HCT116 (cell line): ENCODE results near the gene GRK6. TPM values are rescaled to one million over a fixed set of nuclear protein-coding genes. Genes with fewer than 3 reads are reported as not detected.

Experiments used
- ATAC-seq: fragments of 200-7000 bp; cut with Tn5 transposase; 2 replicates; pipeline ENCODE4 v1.9.1; 2020; ENCODE audit warnings: mild to moderate bottlenecking, moderate library complexity
- BruUV-seq: library from RNA; stranded (reverse); fragments of 400-500 nt; replicated peaks from 2 replicates; lab custom pipeline; 2021; lab: Mats Ljungman, UMichigan
- CTCF ChIA-PET: fragments of 300-600 bp; sonication (Branson Sonifier 250); formaldehyde crosslinking; loops from one replicate; lab custom pipeline; 2021; ENCODE audit warnings: antibody characterized with exemption; lab: Charles Lee
- POLR2A ChIA-PET: fragments of 300-600, 350-600 bp; sonication (Branson Sonifier 250); formaldehyde crosslinking; loops from one replicate; lab custom pipeline; 2021; ENCODE audit warnings: antibody characterized with exemption; lab: Charles Lee
- RAD21 ChIA-PET, 2 experiments: fragments of 300-600 bp; sonication (Branson Sonifier 250); formaldehyde crosslinking; loops; one replicate each; lab custom pipeline; 2023; ENCODE audit warnings: low total read pairs in 2 of 2; ENCODE audit not compliant: uncharacterized antibody in 2 of 2, unreplicated experiment in 2 of 2, low non-redundant PET in 1 of 2; lab: Charles Lee
- DNase-seq: peaks from one replicate; pipeline ENCODE4 v3.0.0-alpha.2; 2010; ENCODE audit warnings: low read depth, low spot score
- H2AFZ ChIP-seq: fragments of 200-600 bp; shearing (Covaris generic), sonication (generic); 2 replicates; pipeline ENCODE4 v1.6.1; 2017; ENCODE audit warnings: low read depth, mixed run types, mixed read lengths, antibody characterized with exemption, low read length; ENCODE audit not compliant: poor library complexity, severe bottlenecking
- H3K27ac ChIP-seq: 2 replicates; pipeline ENCODE4 v1.5.1; 2012; ENCODE audit warnings: low read depth, low read length
- H3K27me3 ChIP-seq: fragments of 200-600 bp; sonication (generic); 2 replicates; pipeline ENCODE4 v1.6.1; 2016; ENCODE audit warnings: mixed run types, low read length, mixed read lengths; ENCODE audit not compliant: insufficient read depth
- H3K36me3 ChIP-seq, 2 experiments: fragments of 200-500 bp in 1 of 2; fragments of 200-600 bp in 1 of 2; sonication (Bioruptor generic) in 1 of 2; sonication (generic) in 1 of 2; 2 replicates each; pipeline versions ENCODE4 v1.5.1 to v1.6.1; 2014 to 2016; ENCODE audit warnings: low read length in 2 of 2, inconsistent platforms in 1 of 2, mixed read lengths in 1 of 2, mixed run types in 1 of 2; ENCODE audit not compliant: insufficient read depth in 2 of 2, control insufficient read depth in 1 of 2
- H3K4me1 ChIP-seq, 2 experiments: fragments of 200-600 bp in 1 of 2; sonication (generic) in 1 of 2; 2 replicates each; pipeline versions ENCODE4 v1.5.1 to v1.6.1; 2012 to 2017; ENCODE audit warnings: low read length in 2 of 2, inconsistent platforms in 1 of 2, mild to moderate bottlenecking in 1 of 2, mixed read lengths in 1 of 2, mixed run types in 1 of 2, moderate library complexity in 1 of 2; ENCODE audit not compliant: insufficient read depth in 2 of 2, control insufficient read depth in 1 of 2
- H3K4me2 ChIP-seq: fragments of 200-600 bp; sonication (generic); 2 replicates; pipeline ENCODE4 v1.6.1; 2017; ENCODE audit warnings: mixed run types, low read length, mixed read lengths
- H3K4me3 ChIP-seq, 2 experiments: fragments of 200-600 bp in 1 of 2; sonication (generic) in 1 of 2; replicated peaks in 1 of 2; 2 replicates each; pipeline ENCODE4 v1.5.1; 2011 to 2016; ENCODE audit warnings: low read length in 2 of 2, control low read depth in 1 of 2, low read depth in 1 of 2, mild to moderate bottlenecking in 1 of 2, mixed read lengths in 1 of 2, mixed run types in 1 of 2
- H3K79me2 ChIP-seq: fragments of 200-600 bp; sonication (generic); 2 replicates; pipeline ENCODE4 v1.6.1; 2017; ENCODE audit warnings: mild to moderate bottlenecking, mixed run types, low read length, moderate library complexity, mixed read lengths; ENCODE audit not compliant: insufficient read depth
- H3K9ac ChIP-seq: fragments of 200-600 bp; sonication (generic); 2 replicates; pipeline ENCODE4 v1.6.1; 2016; ENCODE audit warnings: low read length, mixed read lengths
- H3K9me2 ChIP-seq: fragments of 200-600 bp; sonication (generic), shearing (Covaris generic); 2 replicates; pipeline ENCODE4 v1.6.1; 2017; ENCODE audit warnings: mixed run types, mild to moderate bottlenecking, moderate library complexity; ENCODE audit not compliant: insufficient read depth
- H3K9me3 ChIP-seq, 2 experiments: fragments of 200-500 bp in 1 of 2; fragments of 200-600 bp in 1 of 2; sonication (Bioruptor generic) in 1 of 2; sonication (generic) in 1 of 2; 2 replicates each; pipeline ENCODE4 v1.6.1; 2014 to 2017; ENCODE audit warnings: low read length in 2 of 2, mixed read lengths in 2 of 2, inconsistent platforms in 1 of 2, low read depth in 1 of 2, mild to moderate bottlenecking in 1 of 2, mixed run types in 1 of 2, moderate library complexity in 1 of 2; ENCODE audit not compliant: control insufficient read depth in 1 of 2, insufficient read depth in 1 of 2
- H4K20me1 ChIP-seq: fragments of 200-600 bp; sonication (generic), shearing (Covaris generic); 2 replicates; pipeline ENCODE4 v1.6.1; 2017; ENCODE audit warnings: mixed run types, mild to moderate bottlenecking, moderate library complexity; ENCODE audit not compliant: insufficient read depth
- CBX3 ChIP-seq: IDR thresholded peaks from 2 replicates; pipeline ENCODE4 v1.6.1; 2012; ENCODE audit warnings: low read depth
- CEBPB ChIP-seq: IDR thresholded peaks from 2 replicates; pipeline ENCODE4 v1.6.1; 2012; ENCODE audit warnings: low read depth
- EGR1 ChIP-seq: IDR thresholded peaks from 2 replicates; pipeline ENCODE4 v1.6.1; 2012; ENCODE audit warnings: low read depth
- ELF1 ChIP-seq: IDR thresholded peaks from 2 replicates; pipeline ENCODE4 v1.6.1; 2012; ENCODE audit warnings: low read depth, borderline replicate concordance
- FOSL1 ChIP-seq: IDR thresholded peaks from 2 replicates; pipeline ENCODE4 v1.6.1; 2012; ENCODE audit warnings: low read depth
- JUND ChIP-seq: IDR thresholded peaks from 2 replicates; pipeline ENCODE4 v1.6.1; 2012
- MAX ChIP-seq: IDR thresholded peaks from 2 replicates; pipeline ENCODE4 v1.6.1; 2012
- POLR2A ChIP-seq: IDR thresholded peaks from 2 replicates; pipeline ENCODE4 v1.7.0; 2011; ENCODE audit warnings: borderline replicate concordance; ENCODE audit not compliant: insufficient read depth, insufficient read length; ENCODE audit errors: extremely low read depth
- POLR2AphosphoS5 ChIP-seq: IDR thresholded peaks from 2 replicates; pipeline ENCODE4 v1.6.1; 2011; ENCODE audit warnings: mild to moderate bottlenecking, low read depth, low read length, moderate library complexity
- SIN3A ChIP-seq: IDR thresholded peaks from 2 replicates; pipeline ENCODE4 v1.6.1; 2012; ENCODE audit warnings: low read depth
- YY1 ChIP-seq: IDR thresholded peaks from 2 replicates; pipeline ENCODE4 v1.6.1; 2011; ENCODE audit warnings: low read length, low read depth, moderate library complexity, mild to moderate bottlenecking; ENCODE audit not compliant: insufficient replicate concordance; ENCODE audit errors: extremely low read depth
- ZFX ChIP-seq: fragments of 450-650 bp; IDR thresholded peaks from 2 replicates; pipeline ENCODE4 v1.6.1; 2017
- intact Hi-C: fragments of 100-400 bp; cut with micrococcal nuclease; formaldehyde crosslinking; loops from 2 replicates; pipeline ENCODE4 v1.10.0; 2022
- total RNA-seq: library from RNA; stranded (reverse); gene quantifications from one replicate; pipeline ENCODE4 v1.2.1, GENCODE V29; 2021; ENCODE audit not compliant: unreplicated experiment
- TF ChIP-seq, protein P1 (sequence below): IDR thresholded peaks from 2 replicates; pipeline ENCODE4 v1.6.1; 2012; ENCODE audit warnings: low read depth

Gene GRK6
- total RNA-seq, 1 experiment from 2014 or later = 89.3 TPM

DNA sequence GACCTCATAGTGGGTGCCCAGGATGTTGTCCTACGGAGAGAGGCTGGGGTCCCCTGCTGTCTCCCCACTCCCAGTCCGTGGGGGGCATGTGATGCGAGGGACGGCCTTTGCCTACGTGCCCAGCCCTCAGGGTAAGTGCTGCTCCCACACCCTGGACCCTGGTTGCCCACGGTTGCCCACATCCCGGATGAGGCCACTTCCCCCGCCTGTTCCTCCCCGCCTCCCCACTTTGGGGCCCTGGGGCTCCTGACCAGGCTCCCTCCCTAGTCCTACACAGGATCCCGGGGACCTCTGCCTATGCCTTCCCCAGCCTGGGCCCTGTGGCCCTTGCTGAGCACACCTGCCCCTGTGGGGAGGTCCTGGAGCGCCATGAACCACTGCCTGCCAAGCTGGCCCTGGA is 40.8 kb upstream of the GRK6 start:
- H4K20me1 ChIP-seq = no peaks in the 10 kb centered on the region
- RAD21 ChIA-PET = no interaction called here
- ATAC-seq (no peak), DNase-seq (no peak)
- H3K9me2 ChIP-seq = no peaks in the 10 kb centered on the region
- no peaks in the 10 kb centered on the region for H3K27me3 ChIP-seq
- no peak overlapping the region for H2AFZ ChIP-seq
- intact Hi-C loops = loop anchor here (5.0 kb wide), 1 partner anchor 68 kb away; no protein-coding TSS in a partner anchor
- CTCF ChIA-PET = no interaction called here
- peaks cover 26 to 37% of the 10 kb centered on the region in 2 experiments for H3K4me1 ChIP-seq
- no peak overlapping the region for H3K9ac ChIP-seq
- no TSS peak for BruUV-seq
- TF ChIP-seq MAX (no peak), SIN3A (no peak), YY1 (no peak), CBX3 (no peak), POLR2A (no peak)
- TF ChIP-seq, protein P1, sequence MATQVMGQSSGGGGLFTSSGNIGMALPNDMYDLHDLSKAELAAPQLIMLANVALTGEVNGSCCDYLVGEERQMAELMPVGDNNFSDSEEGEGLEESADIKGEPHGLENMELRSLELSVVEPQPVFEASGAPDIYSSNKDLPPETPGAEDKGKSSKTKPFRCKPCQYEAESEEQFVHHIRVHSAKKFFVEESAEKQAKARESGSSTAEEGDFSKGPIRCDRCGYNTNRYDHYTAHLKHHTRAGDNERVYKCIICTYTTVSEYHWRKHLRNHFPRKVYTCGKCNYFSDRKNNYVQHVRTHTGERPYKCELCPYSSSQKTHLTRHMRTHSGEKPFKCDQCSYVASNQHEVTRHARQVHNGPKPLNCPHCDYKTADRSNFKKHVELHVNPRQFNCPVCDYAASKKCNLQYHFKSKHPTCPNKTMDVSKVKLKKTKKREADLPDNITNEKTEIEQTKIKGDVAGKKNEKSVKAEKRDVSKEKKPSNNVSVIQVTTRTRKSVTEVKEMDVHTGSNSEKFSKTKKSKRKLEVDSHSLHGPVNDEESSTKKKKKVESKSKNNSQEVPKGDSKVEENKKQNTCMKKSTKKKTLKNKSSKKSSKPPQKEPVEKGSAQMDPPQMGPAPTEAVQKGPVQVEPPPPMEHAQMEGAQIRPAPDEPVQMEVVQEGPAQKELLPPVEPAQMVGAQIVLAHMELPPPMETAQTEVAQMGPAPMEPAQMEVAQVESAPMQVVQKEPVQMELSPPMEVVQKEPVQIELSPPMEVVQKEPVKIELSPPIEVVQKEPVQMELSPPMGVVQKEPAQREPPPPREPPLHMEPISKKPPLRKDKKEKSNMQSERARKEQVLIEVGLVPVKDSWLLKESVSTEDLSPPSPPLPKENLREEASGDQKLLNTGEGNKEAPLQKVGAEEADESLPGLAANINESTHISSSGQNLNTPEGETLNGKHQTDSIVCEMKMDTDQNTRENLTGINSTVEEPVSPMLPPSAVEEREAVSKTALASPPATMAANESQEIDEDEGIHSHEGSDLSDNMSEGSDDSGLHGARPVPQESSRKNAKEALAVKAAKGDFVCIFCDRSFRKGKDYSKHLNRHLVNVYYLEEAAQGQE = no peak
- no peak overlapping the region for H3K4me3 ChIP-seq
- no peak overlapping the region for H3K4me2 ChIP-seq
- no peaks in the 10 kb centered on the region for H3K9me3 ChIP-seq
- H3K36me3 ChIP-seq = no peaks in the 10 kb centered on the region
- H3K27ac ChIP-seq = no peak overlapping the region
- no peaks in the 10 kb centered on the region for H3K79me2 ChIP-seq
- POLR2A ChIA-PET = no interaction called here

- ATAC-seq = no peak
- TF ChIP-seq SIN3A (no peak), EGR1 (no peak), CEBPB (no peak), JUND (no peak), MAX (no peak), ZFX (no peak), FOSL1 (no peak), ELF1 (no peak), POLR2AphosphoS5 (no peak), YY1 (no peak)
- TF ChIP-seq, protein P1 = no peak
Measured at GRCh38 chr5:177386542-177386941, 39.9 kb upstream of the GRK6 start.

More at GRCh38 chr5:177386542-177386941, 39.9 kb upstream of the GRK6 start:
- H3K4me3 ChIP-seq = no peak overlapping the region
- no TSS peak for BruUV-seq
- H3K4me2 ChIP-seq = no peak overlapping the region
- no peak overlapping the region for H3K27ac ChIP-seq
- no peaks in the 10 kb centered on the region for H3K27me3 ChIP-seq
- ChIA-PET CTCF (interaction anchor here (1.4 kb wide), 1 partner anchor 16 kb away, joined by 3 read pairs; no protein-coding TSS in a partner anchor), RAD21 (no interaction called here), POLR2A (no interaction called here)
- no peak overlapping the region for H3K9ac ChIP-seq
- H4K20me1 ChIP-seq = no peaks in the 10 kb centered on the region
- H3K79me2 ChIP-seq = no peaks in the 10 kb centered on the region
- DNase-seq = no peak
- intact Hi-C loops = loop anchor here (5.0 kb wide), 1 partner anchor 69 kb away; no protein-coding TSS in a partner anchor
- H3K36me3 ChIP-seq = no peaks in the 10 kb centered on the region
- no peak overlapping the region for H2AFZ ChIP-seq
- no peaks in the 10 kb centered on the region for H3K9me2 ChIP-seq
- H3K4me1 ChIP-seq = peaks cover 26 to 45% of the 10 kb centered on the region in 2 experiments
- no peaks in the 10 kb centered on the region for H3K9me3 ChIP-seq
